HG02981 (cell line): ENCODE results near the gene GOLIM4.
"Not testable (repeated sequence)": the region's sequence is repeated elsewhere in the genome, so short reads cannot be mapped to it uniquely, and the experiment has no call there.

ENCODE experiments used
- ATAC-seq: cut with Tn5 transposase; IDR thresholded peaks from one replicate; pipeline ENCODE4 v1.9.1; 2021; ENCODE audit warnings: mild to moderate bottlenecking, moderate library complexity; ENCODE audit not compliant: unreplicated experiment

The GOLIM4 gene

DNA sequence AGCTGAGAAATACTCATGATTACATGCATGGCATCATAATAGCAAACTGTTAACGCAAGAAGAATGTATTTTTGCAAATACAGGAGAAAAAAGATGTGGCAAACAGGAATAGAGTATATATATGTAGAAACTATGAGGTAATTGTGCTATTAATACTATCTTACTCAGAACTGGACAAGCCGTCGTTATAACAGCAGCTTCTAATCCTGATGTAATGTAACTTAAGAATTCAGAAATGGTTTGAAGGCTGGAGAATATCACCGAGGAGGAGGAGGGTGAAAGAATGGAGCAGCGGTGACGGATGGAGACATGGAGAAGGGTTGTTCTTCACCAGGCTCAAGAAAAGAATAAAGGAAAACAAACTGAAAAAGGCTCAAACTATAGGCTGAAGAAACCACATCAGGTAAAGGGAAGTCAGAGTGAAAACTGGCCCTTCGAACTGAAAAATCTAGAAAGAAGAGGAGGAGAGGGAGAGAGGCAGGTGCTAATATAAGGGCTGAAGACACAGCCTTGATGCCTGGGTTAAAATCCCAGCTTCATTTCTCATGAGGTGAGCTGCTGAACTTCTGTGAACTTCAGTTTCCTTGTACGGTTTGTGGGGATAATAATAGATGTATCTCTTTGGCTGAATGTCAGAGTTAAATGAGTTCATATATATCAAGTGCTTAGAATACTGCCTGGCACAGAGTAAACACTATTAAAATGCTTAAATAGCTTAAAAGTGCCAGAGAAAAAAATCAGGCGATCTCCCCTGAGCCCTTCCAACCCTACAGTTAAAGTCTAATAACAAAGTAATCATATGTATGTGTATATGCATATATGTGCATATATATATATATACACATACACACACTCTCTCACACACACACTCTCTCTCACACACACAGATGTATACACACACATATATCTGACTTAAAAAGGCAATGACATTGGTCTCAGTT is 43.9 kb downstream of the GOLIM4 start:
- peak; percentile 66 for ATAC-seq

DNA sequence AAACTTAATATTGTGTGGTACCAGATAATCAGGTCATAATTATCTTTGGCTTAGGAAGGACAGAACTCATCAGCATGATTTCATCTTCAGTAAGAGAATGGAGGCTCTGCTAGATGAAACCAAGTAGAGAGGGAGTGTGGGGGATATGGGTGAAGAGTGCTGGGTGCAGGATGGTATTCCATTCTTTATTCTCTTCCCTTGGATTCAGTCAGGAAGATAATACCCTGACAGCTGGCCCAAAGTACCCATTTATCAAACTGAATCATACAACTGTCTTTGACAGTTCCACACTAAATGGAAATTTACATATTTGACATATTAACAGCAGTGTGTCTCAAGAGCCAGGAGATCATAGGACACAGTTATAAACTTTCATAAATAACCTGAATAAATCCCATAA is 44.7 kb downstream of the GOLIM4 start:
- ATAC-seq, result no peak

DNA sequence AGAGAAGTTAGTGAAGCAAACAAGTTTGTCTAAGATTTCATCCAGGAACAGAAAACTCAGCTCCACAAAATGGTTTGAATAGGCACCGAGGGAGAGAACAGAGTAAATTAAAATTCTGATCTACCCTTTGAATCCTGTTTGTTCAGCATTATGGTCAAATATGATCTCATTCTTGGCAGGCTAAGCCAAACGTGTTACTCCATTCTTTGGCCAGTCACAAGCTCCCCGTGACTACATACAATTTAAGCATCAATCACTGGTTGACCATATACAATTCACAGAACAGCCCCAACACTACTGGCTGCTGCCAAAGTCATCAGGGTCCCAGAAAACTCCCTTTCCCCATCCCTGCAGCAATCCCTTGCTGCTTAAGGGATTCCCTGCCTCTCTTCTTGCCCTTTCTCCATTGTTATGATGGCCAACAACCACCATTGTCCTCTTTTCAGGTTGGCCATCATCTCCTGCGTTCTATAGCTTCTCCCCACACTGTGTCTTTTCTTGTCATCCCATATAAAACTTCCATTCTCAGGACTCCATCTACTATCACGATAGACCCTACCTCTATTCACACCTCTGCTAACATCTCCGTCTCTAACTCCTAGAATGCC is 46.3 kb downstream of the GOLIM4 start:
- no peak for ATAC-seq

DNA sequence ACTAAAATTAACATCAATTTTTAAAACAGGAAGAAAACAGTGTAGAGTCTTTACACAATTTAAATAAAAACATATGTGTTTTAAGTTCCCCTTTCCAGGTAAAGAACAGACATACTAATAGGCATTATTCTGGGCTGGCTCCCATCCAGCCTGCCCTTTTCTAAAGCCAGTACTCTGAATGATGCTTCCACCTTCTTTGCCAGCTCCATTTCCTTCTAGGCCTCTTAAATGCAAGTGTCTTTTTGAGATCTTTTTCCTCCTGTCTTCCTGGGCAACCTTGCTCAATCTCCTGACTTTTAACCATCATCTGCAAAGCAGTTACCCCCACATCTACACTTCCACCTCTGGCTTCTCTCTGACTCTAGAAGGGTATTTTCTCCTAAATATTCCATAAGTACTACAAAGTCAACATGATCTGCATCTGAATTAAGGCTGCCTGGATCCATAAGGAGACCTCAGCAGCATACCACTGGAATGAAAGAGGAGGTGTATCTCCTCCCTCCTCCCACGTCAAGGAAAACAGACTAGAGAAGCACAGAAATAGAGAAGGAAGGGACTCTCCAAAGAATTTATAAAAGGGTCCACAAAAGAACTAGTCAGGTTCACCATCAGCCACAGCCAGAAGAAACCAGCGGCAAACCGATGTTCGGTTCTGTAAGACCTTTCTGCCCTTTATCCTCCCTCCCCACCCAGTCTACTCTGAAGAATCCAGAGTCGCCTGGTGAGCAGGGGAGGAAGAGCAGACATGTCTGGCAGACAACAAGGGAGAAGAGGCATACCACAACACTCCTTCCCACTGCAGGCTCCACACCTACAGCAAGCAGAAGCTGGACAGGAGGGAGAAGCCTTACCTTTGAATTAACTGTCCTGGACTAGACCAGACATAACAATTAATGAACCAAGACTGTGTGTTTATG is 47.1 kb downstream of the GOLIM4 start:
- no peak for ATAC-seq

DNA sequence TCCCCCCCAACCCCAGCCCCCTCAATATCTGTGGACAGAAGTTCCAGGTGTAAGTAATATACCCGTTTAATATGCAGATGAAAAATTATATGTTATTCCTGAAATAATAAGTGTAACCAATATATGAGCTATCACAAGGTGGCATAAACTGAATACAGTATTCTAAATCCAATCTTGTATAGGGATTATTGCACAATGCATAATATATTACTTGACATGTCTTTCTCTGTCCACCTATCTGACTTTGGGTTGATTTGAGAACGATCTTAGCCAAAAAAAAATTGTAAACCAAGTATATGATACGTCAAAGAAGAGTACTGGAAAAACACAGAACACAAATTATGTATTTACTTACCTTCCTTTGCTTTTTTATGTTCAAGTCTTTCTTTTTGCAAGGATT is 47.8 kb downstream of the GOLIM4 start:
- ATAC-seq, result no peak

DNA sequence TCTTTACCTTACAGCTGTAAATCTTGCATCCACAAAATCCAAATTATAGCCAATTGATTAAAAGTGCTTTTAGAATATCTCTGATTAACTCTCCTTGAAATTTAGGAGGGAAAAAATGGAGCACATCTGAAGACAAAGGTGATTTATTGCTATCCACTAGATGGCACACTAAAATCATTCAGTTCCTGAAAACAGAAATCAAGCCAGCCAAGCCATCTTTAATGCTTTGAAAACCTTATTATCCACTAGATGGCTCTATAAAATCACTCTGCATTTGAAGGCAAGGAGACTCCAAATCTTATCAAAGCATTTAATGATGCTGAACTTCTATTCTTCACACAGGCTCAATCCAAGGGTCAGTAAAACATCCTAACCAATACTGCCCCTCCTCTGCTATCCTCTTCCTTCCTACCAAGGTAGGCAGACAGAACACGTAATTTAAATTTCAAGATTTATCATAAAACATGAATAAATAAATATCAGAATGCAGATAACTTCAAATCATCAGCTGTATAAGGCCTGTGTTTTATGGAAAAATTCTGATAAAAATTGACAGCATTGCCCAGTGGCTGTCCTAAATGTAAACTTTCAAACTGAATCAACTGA is 48.4 kb downstream of the GOLIM4 start:
- ATAC-seq, result peak; percentile 81

DNA sequence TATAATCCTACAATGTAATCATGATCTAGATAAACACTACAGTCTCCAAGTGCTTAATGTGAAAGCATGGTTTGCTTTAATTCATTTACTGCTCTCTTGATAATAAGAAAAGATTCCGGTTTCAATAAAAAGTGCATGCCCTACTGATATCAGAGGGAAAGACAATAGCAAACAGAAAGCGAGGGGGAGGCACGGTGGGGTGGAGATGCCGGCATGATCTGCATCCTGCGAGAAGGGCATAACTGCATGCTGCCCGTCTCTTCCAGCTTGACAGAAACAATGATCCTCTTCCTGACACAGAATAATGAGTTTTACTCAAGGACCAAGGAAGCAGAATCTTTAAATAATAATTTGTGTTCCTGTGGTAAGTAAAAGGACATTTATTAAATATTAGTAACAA is 51.7 kb downstream of the GOLIM4 start:
- no peak for ATAC-seq

DNA sequence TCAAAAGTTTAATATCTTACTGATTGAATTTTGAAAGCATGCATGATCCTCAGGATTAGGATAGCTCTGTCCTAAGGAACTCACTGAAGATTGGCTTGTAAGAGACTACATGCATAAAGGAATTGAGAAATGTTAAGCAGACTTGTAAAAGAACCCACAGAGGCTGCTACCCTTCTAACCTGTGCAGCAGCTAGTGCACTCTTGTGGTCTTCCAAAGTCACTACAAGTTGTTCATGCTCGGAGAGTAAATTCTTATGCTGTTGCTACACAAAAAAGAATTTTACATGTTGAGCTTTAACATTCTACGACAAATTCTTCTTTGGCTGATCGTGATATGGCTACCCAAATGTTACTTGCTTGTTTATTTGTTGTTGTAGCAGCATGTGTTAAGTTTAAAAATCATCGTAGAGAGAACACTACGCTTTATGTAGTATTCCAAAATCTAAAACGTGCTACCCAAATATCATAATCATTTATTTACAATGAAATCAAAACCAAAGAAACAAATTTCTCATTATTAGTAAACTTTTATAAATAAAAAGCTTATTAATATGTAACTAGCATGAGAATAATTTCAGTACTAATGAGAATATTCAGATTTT is 55.0 kb downstream of the GOLIM4 start:
- peak; percentile 91 for ATAC-seq

DNA sequence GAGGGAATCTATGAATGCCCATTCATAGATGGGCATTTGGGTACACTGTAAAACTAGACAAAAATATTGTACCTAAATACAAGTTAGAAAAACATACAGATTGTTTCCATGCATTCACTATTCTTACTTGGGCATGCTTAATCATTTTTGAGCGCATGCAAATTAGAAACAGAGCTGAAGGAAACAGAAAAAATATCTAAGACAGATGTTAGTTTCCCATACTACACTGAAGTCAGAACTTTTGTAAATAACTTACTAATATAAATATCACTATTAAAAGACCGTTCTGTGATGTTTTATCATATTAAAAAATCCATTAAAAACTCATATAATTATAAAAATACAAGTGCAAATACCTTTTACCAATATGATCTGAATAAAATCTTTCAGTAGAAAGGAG is 58.7 kb downstream of the GOLIM4 start:
- ATAC-seq, result no peak

DNA sequence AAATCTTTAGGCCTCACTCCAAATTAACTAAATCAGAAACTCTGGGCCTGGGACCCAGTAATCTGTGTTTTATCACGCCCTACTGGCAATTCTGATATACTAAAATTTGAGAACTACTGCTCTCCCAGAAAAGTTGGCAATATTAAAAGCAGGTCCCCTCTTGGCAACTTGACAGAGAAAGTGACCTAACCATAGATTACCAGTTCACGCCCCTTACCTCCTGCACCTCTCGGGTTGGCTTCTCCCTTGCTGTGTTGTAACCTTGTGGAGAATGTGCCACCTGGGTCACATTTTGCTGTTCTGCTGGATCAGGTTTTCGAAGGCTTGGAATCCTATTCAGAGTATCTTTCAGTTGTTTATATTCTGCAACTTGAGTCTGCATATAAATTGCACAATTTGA is 59.1 kb downstream of the GOLIM4 start:
- ATAC-seq, result no peak

DNA sequence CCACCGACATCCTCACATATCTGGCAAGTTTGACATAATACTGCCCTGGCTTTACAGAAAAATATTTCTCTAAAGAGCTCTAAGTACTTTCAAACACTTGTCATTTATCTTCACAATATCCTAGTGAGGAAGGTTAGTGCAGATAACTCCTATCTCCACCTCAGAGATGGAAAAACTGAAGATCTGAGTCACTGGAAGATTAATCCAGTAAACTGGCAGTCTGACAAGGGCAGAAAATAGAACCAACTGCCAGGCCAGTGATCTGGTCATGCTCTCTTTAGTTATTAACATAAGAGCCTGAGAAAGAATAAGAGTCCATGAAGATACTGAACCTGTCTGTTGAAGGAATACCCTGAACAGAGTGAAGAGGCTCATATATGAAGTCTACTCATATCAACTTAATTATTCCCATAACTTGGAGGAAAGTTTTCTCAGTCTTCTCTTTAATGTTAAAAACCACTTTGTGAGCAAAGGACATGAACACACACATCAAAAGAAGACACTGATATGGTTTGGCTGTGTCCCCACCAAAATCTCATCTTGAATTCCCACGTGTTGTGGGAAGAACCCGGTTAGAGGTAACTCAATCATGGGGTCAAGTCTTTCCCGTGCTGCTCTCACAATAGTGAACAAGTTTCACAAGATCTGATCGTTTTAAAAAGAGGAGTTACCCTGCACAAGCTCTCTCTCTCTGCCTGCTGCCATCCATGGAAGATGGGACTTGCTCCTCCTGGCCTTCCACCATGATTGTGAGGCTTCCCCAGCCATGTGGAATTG is 61.4 kb downstream of the GOLIM4 start:
- ATAC-seq, result no peak

DNA sequence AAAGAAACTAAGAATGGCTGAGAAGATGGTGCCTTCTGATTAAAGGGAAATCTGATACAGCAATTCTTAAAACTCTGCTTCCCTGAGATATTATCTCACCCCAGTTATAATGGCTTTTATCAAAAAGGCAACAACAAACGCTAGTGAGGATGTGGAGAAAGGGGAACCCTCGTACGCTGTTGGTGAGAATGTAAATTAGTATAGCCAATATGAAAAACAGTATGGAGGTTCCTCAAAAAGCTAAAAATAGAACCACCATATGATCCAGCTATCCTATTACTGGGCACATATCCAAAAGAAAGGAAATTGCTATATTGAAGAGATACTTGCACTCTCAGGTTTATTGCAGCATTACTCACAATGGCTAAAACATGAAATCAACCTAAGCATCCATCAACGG is 65.1 kb downstream of the GOLIM4 start:
- no peak for ATAC-seq

DNA sequence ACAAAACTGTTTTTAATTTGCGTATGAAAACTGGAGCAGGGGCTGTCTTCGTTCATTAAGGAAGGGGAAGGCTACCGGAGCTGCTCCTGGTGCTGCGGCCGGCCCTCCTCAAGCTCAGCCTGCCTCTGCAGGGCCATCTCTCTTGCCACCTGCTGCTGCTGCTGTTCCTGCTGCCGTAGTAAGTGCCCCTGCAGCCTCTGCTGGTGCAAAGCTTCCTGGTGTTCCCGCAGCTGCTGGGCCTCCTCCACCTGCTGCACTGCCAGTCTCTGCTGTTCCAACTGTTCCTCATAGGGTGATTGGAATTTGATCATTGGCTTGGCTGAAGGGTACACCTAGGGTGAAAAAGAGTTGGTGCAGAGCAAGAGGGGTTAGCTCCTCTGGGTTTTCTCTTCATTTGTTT is 66.0 kb downstream of the GOLIM4 start:
- ATAC-seq, result no peak

DNA sequence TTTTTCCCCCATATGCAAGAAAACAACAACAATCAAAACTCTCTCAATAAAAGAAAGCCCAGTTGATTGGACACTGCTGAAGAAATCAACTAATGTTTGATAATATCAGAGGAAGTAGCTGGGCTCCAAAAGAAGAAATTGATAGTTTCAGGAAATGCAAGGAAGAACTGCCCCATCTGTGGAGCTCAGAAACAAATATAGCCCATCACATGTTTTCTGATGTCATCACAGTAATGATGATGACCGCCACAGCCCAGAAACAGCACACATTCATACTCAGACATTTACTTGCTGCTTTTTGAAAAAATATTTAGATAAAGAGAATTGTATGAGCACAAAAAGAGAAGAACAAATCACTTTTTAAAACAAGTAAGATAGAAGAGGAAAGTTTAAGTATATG is 67.6 kb downstream of the GOLIM4 start:
- ATAC-seq, result no peak

DNA sequence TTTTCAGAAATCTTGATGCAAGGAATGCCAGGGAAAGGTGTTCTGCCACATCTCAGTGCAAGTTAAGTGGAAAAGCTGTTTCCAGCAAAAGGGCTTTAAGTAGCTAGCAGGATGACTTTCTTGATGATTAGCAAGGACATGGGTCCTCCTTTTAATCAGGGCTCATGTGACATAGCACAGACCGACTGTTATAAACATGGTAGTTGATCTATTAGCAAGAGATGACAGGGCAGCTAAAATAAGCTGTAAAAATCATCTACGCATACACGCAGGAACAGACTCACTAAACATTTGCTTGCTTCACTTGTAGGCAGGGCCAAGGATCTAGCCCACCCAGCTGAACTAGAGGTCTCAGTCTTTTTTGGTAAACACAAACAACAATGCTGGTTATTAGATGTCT is 69.0 kb downstream of the GOLIM4 start:
- ATAC-seq, result no peak

DNA sequence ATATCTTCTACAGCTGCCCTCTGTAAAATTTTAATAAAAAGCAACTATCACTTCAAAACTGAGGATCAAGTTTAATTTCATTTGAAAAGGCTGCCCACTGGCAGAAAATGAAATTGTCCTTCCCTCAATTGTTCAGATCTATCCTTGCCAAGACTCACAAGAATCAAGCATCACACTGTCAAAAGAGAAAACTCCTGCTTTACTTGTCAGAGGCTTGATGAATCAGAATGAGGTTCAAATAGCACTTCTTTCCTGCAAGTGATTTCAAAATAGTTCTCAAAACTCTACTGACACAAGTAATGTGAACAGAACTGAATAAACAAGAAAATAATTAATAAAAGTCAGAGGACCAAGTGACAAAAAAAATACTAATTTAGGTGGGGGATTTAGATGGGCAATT is 70.6 kb downstream of the GOLIM4 start:
- no peak for ATAC-seq

DNA sequence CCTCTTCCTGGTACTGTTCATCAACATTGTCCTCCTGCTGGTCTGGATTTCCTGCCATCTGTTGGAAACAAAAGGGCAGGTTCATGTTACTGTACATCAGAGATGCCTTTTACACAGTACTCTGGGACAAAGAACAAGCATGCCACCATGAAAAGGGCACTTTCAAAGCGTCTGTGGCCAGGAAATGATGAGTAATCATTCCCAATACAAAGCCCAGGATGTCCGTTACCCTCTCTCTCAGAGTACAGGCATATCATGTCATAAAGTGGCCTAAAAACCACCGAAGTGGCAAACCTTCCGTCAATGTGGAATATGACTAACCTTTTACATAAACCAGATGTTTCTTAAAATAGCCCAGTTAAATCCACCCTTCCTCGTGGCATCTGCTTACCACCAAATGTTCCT is 71.2 kb downstream of the GOLIM4 start:
- ATAC-seq, result peak; percentile 73

DNA sequence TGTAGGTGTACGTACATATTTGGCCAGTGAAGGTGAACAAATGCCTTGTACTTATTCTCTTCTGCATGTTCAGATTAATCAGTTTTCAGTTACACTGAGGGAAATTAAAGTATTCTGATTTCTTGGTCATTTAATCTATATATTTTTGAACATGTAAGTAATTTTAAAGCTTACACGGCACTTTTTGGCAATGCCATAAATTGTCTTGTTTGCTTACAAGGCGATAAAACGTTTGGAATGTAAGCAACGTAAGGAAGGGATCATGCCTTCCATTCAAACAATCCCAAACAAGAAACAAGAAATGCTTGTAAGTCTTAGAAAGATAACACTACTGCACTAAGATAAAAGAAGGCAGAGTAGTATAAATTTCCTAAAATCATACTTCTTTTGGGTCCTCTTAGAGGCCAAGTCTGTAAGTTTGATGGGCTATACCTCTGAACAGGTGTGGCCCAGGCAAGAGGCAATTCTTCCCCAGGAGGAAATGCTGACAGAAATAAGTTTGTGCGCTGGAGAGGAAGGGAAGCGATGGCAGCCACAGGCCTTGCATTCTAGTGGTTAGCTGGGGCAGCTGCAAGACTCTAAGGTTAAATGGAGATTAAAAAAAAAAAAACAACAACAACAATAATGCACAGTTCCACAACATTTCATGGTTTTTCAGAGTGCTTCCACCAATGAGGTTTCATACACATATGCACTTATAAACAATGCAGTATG is 73.8 kb downstream of the GOLIM4 start:
- ATAC-seq, result no peak

DNA sequence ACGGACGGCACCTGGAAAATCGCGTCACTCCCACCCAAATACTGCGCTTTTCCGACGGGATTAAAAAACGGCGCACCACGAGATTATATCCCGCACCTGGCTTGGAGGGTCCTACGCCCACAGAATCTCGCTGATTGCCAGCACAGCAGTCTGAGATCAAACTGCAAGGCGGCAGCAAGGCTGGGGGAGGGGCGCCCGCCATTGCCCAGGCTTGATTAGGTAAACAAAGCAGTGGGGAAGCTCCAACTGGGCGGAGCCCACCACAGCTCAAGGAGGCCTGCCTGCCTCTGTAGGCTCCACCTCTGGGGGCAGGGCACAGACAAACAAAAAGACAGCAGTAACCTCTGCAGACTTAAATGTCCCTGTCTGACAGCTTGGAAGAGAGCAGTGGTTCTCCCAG is 84.4 kb downstream of the GOLIM4 start:
- ATAC-seq, result not testable (repeated sequence)
